Neutrophil (primary cell): ENCODE data around the gene PEX3.

ENCODE experiments used
- H3K27ac ChIP-seq: fragments of 200-600 bp; sonication (generic); 2 replicates; pipeline ENCODE4 v1.5.1; 2016; ENCODE audit warnings: mild to moderate bottlenecking, moderate library complexity
- H3K27me3 ChIP-seq: fragments of 200-600 bp; sonication (generic); 2 replicates; pipeline ENCODE4 v1.6.0; 2016; ENCODE audit warnings: mild to moderate bottlenecking
- H3K36me3 ChIP-seq: fragments of 200-600 bp; sonication (generic); 2 replicates; pipeline ENCODE4 v1.5.1; 2017
- H3K4me1 ChIP-seq, 2 experiments: fragments of 200-600 bp in 1 of 2; sonication (generic) in 1 of 2; 1 replicate in 1 of 2; 2 replicates in 1 of 2; pipeline versions ENCODE4 v1.5.1 to v1.6.1; 2013 to 2016; ENCODE audit warnings: low read depth in 1 of 2, low read length in 1 of 2, mild to moderate bottlenecking in 1 of 2, moderate library complexity in 1 of 2; ENCODE audit not compliant: control insufficient read depth in 1 of 2, insufficient read depth in 1 of 2
- H3K4me3 ChIP-seq, 2 experiments: fragments of 200-600 bp in 1 of 2; sonication (generic) in 1 of 2; 1 replicate in 1 of 2; 2 replicates in 1 of 2; pipeline ENCODE4 v1.5.1; 2013 to 2016; ENCODE audit warnings: low read depth in 1 of 2, low read length in 1 of 2, mild to moderate bottlenecking in 1 of 2, moderate library complexity in 1 of 2
- H3K9me3 ChIP-seq: fragments of 200-600 bp; sonication (generic); 2 replicates; pipeline ENCODE4 v1.5.1; 2016
- TF ChIP-seq, protein P1 (sequence below): fragments of 200-600 bp; sonication (generic); IDR thresholded peaks from 2 replicates; pipeline ENCODE4 v1.5.1; 2016; ENCODE audit warnings: antibody characterized with exemption

Gene PEX3

GRCh38 chr6:143414769-143415168 lies 35.8 kb upstream of the PEX3 start:
- no peak overlapping the region for H3K4me3 ChIP-seq
- TF ChIP-seq, protein P1, sequence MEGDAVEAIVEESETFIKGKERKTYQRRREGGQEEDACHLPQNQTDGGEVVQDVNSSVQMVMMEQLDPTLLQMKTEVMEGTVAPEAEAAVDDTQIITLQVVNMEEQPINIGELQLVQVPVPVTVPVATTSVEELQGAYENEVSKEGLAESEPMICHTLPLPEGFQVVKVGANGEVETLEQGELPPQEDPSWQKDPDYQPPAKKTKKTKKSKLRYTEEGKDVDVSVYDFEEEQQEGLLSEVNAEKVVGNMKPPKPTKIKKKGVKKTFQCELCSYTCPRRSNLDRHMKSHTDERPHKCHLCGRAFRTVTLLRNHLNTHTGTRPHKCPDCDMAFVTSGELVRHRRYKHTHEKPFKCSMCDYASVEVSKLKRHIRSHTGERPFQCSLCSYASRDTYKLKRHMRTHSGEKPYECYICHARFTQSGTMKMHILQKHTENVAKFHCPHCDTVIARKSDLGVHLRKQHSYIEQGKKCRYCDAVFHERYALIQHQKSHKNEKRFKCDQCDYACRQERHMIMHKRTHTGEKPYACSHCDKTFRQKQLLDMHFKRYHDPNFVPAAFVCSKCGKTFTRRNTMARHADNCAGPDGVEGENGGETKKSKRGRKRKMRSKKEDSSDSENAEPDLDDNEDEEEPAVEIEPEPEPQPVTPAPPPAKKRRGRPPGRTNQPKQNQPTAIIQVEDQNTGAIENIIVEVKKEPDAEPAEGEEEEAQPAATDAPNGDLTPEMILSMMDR, result no peak
- H3K9me3 ChIP-seq, result no peaks in the 10 kb centered on the region
- H3K36me3 ChIP-seq, result no peaks in the 10 kb centered on the region
- no peaks in the 10 kb centered on the region for H3K27me3 ChIP-seq
- no peaks in the 10 kb centered on the region for H3K4me1 ChIP-seq
- no peak overlapping the region for H3K27ac ChIP-seq

DNA sequence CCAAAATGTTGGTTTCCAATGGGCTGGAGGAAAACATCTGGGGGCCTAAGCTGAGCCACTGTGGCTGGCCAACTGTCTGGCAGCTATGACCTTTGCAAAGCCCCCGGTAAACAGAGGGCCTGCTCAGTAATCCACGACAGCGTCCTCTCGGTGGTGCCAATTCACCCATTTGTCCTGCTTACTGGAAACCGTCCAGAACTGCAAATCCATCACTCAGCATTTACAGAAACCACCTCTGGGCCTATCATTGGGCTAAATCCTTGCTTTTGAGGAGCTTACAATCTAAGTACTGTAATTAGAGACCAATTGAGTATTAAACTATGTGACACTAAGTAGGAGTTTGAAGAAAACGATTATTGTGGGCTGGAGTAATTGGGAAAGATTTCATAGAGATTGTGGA lies 31.1 kb upstream of the PEX3 start:
- Histone ChIP-seq H3K4me1 (no peaks in the 10 kb centered on the region), H3K4me3 (no peak overlapping the region), H3K9me3 (no peaks in the 10 kb centered on the region), H3K27me3 (no peaks in the 10 kb centered on the region), H3K27ac (no peak overlapping the region), H3K36me3 (no peaks in the 10 kb centered on the region)
- TF ChIP-seq, protein P1, result no peak

DNA sequence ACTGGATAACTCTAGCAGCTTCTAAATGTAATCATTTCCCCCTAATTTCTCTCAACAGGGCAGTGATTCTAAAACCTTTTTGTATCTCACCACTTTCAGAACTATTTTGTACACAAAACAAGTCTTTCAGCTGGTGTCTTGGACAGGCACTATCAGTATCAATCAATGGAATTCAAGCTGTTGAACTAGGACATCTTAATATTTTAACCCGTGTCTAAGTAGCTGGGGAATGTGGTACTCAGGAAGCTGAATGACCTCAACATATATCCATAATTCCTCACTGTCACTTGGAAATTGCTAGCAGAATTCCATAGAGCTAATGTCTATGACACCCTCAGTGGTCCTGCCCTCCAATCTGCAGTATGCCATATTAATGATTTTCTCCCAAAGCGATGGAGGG lies 24.6 kb upstream of the PEX3 start:
- Histone ChIP-seq H3K4me3 (no peak overlapping the region), H3K4me1 (no peaks in the 10 kb centered on the region), H3K27me3 (no peaks in the 10 kb centered on the region), H3K36me3 (no peaks in the 10 kb centered on the region), H3K9me3 (no peaks in the 10 kb centered on the region), H3K27ac (no peak overlapping the region)
- TF ChIP-seq, protein P1, result no peak

GRCh38 chr6:143427109-143427817 lies 23.3 kb upstream of the PEX3 start:
- Histone ChIP-seq H3K4me3 (no peak overlapping the region), H3K36me3 (no peaks in the 10 kb centered on the region), H3K27me3 (no peaks in the 10 kb centered on the region), H3K27ac (no peak overlapping the region), H3K4me1 (no peaks in the 10 kb centered on the region), H3K9me3 (no peaks in the 10 kb centered on the region)
- TF ChIP-seq, protein P1, result peak; percentile 59

GRCh38 chr6:143429970-143430369 lies 20.6 kb upstream of the PEX3 start:
- Histone ChIP-seq H3K27ac (no peak overlapping the region), H3K27me3 (no peaks in the 10 kb centered on the region), H3K9me3 (no peaks in the 10 kb centered on the region), H3K36me3 (no peaks in the 10 kb centered on the region), H3K4me3 (no peak overlapping the region), H3K4me1 (no peaks in the 10 kb centered on the region)
- TF ChIP-seq, protein P1, result no peak
